Vagina (tissue), 2 donors: ENCODE data around the gene RASA3.

Experiments
- CTCF ChIP-seq, 3 experiments: fragments of 450-650 bp in 2 of 3; fragments of 200-600 bp in 1 of 3; sonication (generic) in 1 of 3; IDR thresholded peaks; one replicate each; pipeline ENCODE4 v1.5.1; 2017 to 2019; ENCODE audit warnings: antibody characterized with exemption in 3 of 3, mild to moderate bottlenecking in 2 of 3, moderate library complexity in 2 of 3
- POLR2AphosphoS5 ChIP-seq, 2 donors: sonication (generic); formaldehyde crosslinking; IDR thresholded peaks; one replicate each; pipeline ENCODE4 v1.9.0; 2017; ENCODE audit warnings: antibody characterized with exemption in 2 of 2, mild to moderate bottlenecking in 2 of 2, low read depth in 1 of 2; ENCODE audit not compliant: insufficient read depth in 1 of 2

- TF ChIP-seq CTCF (IDR thresholded peaks at IDR 0.05) (no peak), POLR2AphosphoS5 (IDR thresholded peaks at IDR 0.05; ENCODE audit: insufficient read depth in 1 of 2, low read depth in 1 of 2) (no peak)
Measured at GRCh38 chr13:114016321-114017027, 115.9 kb downstream of the RASA3 start.
